T-helper 1 cell treated with Interleukin-12 subunit alpha and Interleukin-12 subunit beta and Interleukin-4 antibody, amounts not matched to agents 30 μg/mL and 1 μg/mL, for 36 hours (primary cell): Measurements from ENCODE around the gene TENM3.

Experiments
- H3K27ac Mint-ChIP-seq: one replicate; pipeline ENCODE4 v1.8.0; 2021; ENCODE audit warnings: mild to moderate bottlenecking, mixed read lengths
- H3K27me3 Mint-ChIP-seq: one replicate; pipeline ENCODE4 v1.8.0; 2021; ENCODE audit warnings: low read depth, mixed read lengths
- H3K36me3 Mint-ChIP-seq: one replicate; pipeline ENCODE4 v1.8.0; 2021; ENCODE audit warnings: low read depth, mixed read lengths
- H3K4me1 Mint-ChIP-seq: one replicate; pipeline ENCODE4 v1.8.0; 2021; ENCODE audit warnings: low read depth, mixed read lengths
- H3K4me3 Mint-ChIP-seq: one replicate; pipeline ENCODE4 v1.8.0; 2021; ENCODE audit warnings: mild to moderate bottlenecking, moderate library complexity, mixed read lengths
- H3K9me3 Mint-ChIP-seq: one replicate; pipeline ENCODE4 v1.8.0; 2021; ENCODE audit warnings: mixed read lengths

TENM3 gene

GRCh38 chr4:182277377-182277776 is 34.2 kb downstream of the TENM3 start:
- Mint-ChIP-seq H3K36me3 (no peaks in the 10 kb centered on the region), H3K9me3 (peaks cover 8% of the 10 kb centered on the region), H3K27ac (no peak overlapping the region), H3K4me3 (no peak overlapping the region), H3K27me3 (no peaks in the 10 kb centered on the region), H3K4me1 (no peaks in the 10 kb centered on the region)

GRCh38 chr4:182278729-182279128 is 35.5 kb downstream of the TENM3 start:
- H3K4me3 Mint-ChIP-seq: no peak overlapping the region
- no peaks in the 10 kb centered on the region for H3K4me1 Mint-ChIP-seq
- H3K9me3 Mint-ChIP-seq: peaks cover 3% of the 10 kb centered on the region

GRCh38 chr4:182280436-182281111 is 37.4 kb downstream of the TENM3 start:
- Mint-ChIP-seq H3K36me3 (no peaks in the 10 kb centered on the region), H3K27ac (no peak overlapping the region), H3K4me3 (no peak overlapping the region), H3K4me1 (no peaks in the 10 kb centered on the region), H3K27me3 (no peaks in the 10 kb centered on the region), H3K9me3 (no peaks in the 10 kb centered on the region)

More at GRCh38 chr4:182278729-182279128, 35.5 kb downstream of the TENM3 start:
- Mint-ChIP-seq H3K27ac (no peak overlapping the region), H3K36me3 (no peaks in the 10 kb centered on the region), H3K27me3 (no peaks in the 10 kb centered on the region)

GRCh38 chr4:182286035-182286434 is 42.8 kb downstream of the TENM3 start:
- H3K4me1 Mint-ChIP-seq: no peaks in the 10 kb centered on the region
- no peaks in the 10 kb centered on the region for H3K27me3 Mint-ChIP-seq
- H3K4me3 Mint-ChIP-seq: no peak overlapping the region
- H3K9me3 Mint-ChIP-seq: no peaks in the 10 kb centered on the region
- H3K36me3 Mint-ChIP-seq: no peaks in the 10 kb centered on the region
- no peak overlapping the region for H3K27ac Mint-ChIP-seq

- Mint-ChIP-seq H3K27me3 (no peaks in the 10 kb centered on the region), H3K36me3 (no peaks in the 10 kb centered on the region), H3K9me3 (no peaks in the 10 kb centered on the region), H3K27ac (no peak overlapping the region), H3K4me3 (no peak overlapping the region), H3K4me1 (no peaks in the 10 kb centered on the region)
These were observed 43.7 kb downstream of the TENM3 start for GRCh38 chr4:182286931-182287330.

- Mint-ChIP-seq H3K27me3 (no peaks in the 10 kb centered on the region), H3K27ac (no peak overlapping the region), H3K36me3 (no peaks in the 10 kb centered on the region), H3K4me1 (no peaks in the 10 kb centered on the region), H3K4me3 (no peak overlapping the region), H3K9me3 (no peaks in the 10 kb centered on the region)
These were observed 45.3 kb downstream of the TENM3 start for GRCh38 chr4:182288534-182288933.

GRCh38 chr4:182289809-182290208 is 46.6 kb downstream of the TENM3 start:
- no peak overlapping the region for H3K27ac Mint-ChIP-seq
- no peaks in the 10 kb centered on the region for H3K9me3 Mint-ChIP-seq
- no peaks in the 10 kb centered on the region for H3K27me3 Mint-ChIP-seq
- H3K4me3 Mint-ChIP-seq: no peak overlapping the region
- H3K4me1 Mint-ChIP-seq: no peaks in the 10 kb centered on the region
- no peaks in the 10 kb centered on the region for H3K36me3 Mint-ChIP-seq

- Mint-ChIP-seq H3K4me3 (no peak overlapping the region), H3K36me3 (no peaks in the 10 kb centered on the region), H3K9me3 (no peaks in the 10 kb centered on the region), H3K27me3 (no peaks in the 10 kb centered on the region), H3K27ac (no peak overlapping the region), H3K4me1 (no peaks in the 10 kb centered on the region)
These were observed 48.0 kb downstream of the TENM3 start for GRCh38 chr4:182291175-182291574.

- H3K27me3 Mint-ChIP-seq: no peaks in the 10 kb centered on the region
- no peaks in the 10 kb centered on the region for H3K36me3 Mint-ChIP-seq
- no peak overlapping the region for H3K4me3 Mint-ChIP-seq
- no peak overlapping the region for H3K27ac Mint-ChIP-seq
- no peaks in the 10 kb centered on the region for H3K4me1 Mint-ChIP-seq
- H3K9me3 Mint-ChIP-seq: no peaks in the 10 kb centered on the region
These were observed 48.5 kb downstream of the TENM3 start for GRCh38 chr4:182291597-182292270.

GRCh38 chr4:182292612-182293011 is 49.4 kb downstream of the TENM3 start:
- no peak overlapping the region for H3K4me3 Mint-ChIP-seq
- H3K27ac Mint-ChIP-seq: no peak overlapping the region
- no peaks in the 10 kb centered on the region for H3K4me1 Mint-ChIP-seq
- no peaks in the 10 kb centered on the region for H3K9me3 Mint-ChIP-seq
- no peaks in the 10 kb centered on the region for H3K27me3 Mint-ChIP-seq
- H3K36me3 Mint-ChIP-seq: no peaks in the 10 kb centered on the region

- Mint-ChIP-seq H3K4me3 (no peak overlapping the region), H3K27me3 (no peaks in the 10 kb centered on the region), H3K27ac (no peak overlapping the region), H3K36me3 (no peaks in the 10 kb centered on the region), H3K4me1 (no peaks in the 10 kb centered on the region), H3K9me3 (no peaks in the 10 kb centered on the region)
These were observed 50.6 kb downstream of the TENM3 start for GRCh38 chr4:182293691-182294255.

GRCh38 chr4:182294451-182294850 is 51.2 kb downstream of the TENM3 start:
- Mint-ChIP-seq H3K4me3 (no peak overlapping the region), H3K27ac (no peak overlapping the region), H3K4me1 (no peaks in the 10 kb centered on the region), H3K27me3 (no peaks in the 10 kb centered on the region), H3K9me3 (no peaks in the 10 kb centered on the region), H3K36me3 (no peaks in the 10 kb centered on the region)

GRCh38 chr4:182297659-182298058 is 54.5 kb downstream of the TENM3 start:
- Mint-ChIP-seq H3K27me3 (no peaks in the 10 kb centered on the region), H3K4me1 (no peaks in the 10 kb centered on the region), H3K27ac (no peak overlapping the region), H3K36me3 (no peaks in the 10 kb centered on the region), H3K9me3 (no peaks in the 10 kb centered on the region), H3K4me3 (no peak overlapping the region)

- no peaks in the 10 kb centered on the region for H3K9me3 Mint-ChIP-seq
- H3K4me3 Mint-ChIP-seq: no peak overlapping the region
- H3K36me3 Mint-ChIP-seq: no peaks in the 10 kb centered on the region
- no peaks in the 10 kb centered on the region for H3K4me1 Mint-ChIP-seq
- H3K27ac Mint-ChIP-seq: no peak overlapping the region
- no peaks in the 10 kb centered on the region for H3K27me3 Mint-ChIP-seq
These were observed 58.5 kb downstream of the TENM3 start for GRCh38 chr4:182301736-182302135.

- Mint-ChIP-seq H3K27ac (no peak overlapping the region), H3K36me3 (no peaks in the 10 kb centered on the region), H3K27me3 (no peaks in the 10 kb centered on the region), H3K9me3 (no peaks in the 10 kb centered on the region), H3K4me1 (no peaks in the 10 kb centered on the region), H3K4me3 (no peak overlapping the region)
These were observed 60.6 kb downstream of the TENM3 start for GRCh38 chr4:182303847-182304246.
